RKO (cell line): Measurements from ENCODE around the gene FAHD2A.
"Not testable (repeated sequence)": the region's sequence is repeated elsewhere in the genome, so short reads cannot be mapped to it uniquely, and the experiment has no call there.

Experiments used
- DNase-seq: peaks from one replicate; pipeline ENCODE4 v3.0.0-alpha.2; 2016; ENCODE audit warnings: low spot score

The FAHD2A gene

GRCh38 chr2:95402370-95403203, at the start of gene FAHD2A:
TSS of gene FAHD2A (plus strand) at chr2:95402708. CDS start at chr2:95405559, 2,851 bp downstream.
- DNase-seq, result peak; percentile 90

DNA sequence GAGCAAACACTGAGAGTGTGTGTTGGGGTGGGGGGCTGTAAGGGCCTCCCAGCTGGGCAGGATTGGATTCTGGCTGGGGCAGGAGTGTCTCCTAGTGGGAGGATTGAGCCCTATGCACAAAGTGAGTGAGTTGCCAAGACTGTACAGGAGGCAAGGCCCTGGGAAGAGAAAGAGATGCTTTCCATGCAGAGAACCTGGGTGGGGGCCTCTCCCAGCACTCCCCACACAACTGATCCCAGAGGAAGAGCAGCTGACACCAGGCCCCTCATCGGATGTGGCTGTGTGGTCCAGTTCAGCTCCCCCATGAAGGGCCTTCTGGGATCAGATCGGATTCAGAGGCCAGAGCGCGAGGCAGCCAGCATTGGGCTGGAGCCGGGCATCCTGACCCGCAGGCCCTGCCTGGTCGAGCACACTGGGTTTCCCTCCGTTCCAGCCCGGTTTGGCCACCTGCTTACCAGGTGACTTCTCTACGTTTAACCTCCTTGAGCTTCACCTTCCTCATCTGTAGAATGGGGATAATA, 49.4 kb upstream of the FAHD2A start:
- DNase-seq, result no peak

DNA sequence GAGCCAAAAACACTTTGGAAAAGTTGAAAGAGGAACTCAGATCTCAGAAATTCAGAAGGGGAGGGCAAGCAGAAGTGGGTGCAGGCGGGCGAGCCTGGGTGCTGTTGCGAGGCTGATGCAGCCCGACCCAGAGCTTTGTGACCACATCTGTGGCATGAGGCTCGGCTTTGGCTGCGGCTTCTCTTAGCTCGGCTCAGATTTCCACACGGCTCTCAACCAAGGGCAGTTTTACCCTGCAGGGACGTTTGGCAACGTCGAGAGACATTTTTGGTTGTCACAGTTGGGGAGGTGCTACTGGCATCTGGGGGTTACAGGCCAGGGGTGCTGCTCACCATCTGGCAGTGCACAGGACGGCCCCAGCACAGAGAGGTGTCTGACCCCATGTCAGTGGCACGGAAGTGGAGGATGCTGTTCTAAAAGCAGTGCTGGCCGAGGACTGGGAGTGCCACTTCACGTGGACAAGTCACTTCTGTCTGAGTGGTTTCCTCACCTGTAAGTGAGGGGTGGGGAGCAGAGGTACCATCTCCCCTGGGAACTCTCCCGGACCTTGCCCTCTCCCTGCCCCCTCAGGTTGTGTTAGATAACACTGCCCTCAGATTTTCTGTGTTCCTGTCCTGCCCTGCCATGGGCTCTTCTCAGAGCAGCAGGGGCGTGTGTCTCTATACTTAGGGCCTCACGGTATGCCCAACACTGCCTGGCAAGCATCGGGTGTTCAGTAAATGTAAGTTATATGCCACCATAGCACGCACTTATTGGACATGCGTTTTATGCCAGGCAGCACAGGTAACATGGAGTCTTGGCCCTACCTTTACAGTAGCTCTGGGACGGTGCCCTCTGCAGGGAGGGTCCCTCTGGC, 48.7 kb upstream of the FAHD2A start:
- DNase-seq, result no peak

- DNase-seq, result no peak
Measured at GRCh38 chr2:95354469-95354901, 48.0 kb upstream of the FAHD2A start.

- DNase-seq, result no peak
Measured at GRCh38 chr2:95354925-95355324, 47.6 kb upstream of the FAHD2A start.

DNA sequence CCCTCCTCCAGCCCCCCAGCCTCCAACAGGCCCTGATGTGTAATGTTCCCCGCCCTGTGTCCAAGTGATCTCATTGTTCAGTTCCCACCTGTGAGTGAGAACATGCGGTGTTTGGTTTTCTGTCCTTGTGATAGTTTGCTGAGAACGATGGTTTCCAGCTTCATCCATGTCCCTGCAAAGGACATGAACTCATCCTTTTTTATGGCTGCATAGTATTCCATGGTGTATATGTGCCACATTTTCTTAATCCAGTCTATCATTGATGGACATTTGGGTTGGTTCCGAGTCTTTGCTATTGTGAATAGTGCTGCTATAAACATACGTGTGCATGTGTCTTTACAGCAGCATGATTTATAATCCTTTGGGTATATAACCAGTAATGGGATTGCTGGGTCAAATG, 47.0 kb upstream of the FAHD2A start:
- DNase-seq, result not testable (repeated sequence)

DNA sequence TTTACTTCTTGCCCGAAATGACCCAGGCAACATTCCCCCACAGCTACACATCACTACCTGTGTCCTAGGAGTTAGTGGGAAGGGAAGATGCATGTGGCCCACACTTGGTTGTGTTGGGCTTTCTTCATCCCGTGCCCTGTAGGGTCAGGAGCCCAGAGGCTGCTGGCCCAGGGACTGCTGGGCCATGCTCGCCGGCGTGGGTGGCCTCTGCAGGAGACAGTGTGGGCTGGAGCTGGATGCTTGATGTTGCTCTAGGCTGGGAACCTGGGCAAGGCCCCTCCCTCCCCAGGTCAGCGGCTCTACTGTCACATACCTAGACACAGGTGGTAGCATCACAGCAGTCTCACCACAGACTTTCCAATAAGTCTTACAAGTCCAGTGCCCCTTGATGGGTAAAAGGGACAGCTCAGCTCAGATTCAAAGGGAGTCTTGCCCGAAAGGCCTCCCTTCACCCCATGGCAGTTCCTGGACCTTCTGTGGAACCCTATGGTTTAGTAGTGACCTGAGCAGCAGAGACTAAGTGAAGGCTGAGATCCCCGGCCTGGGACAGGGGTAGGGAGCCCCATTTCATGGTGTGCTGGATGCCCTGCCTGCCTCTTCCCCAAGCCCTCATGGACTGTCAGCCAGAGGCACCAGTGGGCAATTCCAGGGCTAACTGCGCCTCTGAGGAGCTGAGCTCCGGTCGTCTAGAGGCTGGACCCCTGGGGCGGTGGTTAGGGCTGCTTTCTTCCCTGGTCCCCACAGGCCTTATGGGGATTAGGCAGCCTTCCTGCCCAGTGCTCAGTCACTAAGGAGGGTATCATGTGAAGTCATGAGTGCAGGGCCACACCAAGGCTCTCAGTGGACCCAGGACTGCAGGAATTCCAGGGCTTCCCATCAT, 45.4 kb upstream of the FAHD2A start:
- no peak for DNase-seq

GRCh38 chr2:95357717-95358280, 44.7 kb upstream of the FAHD2A start:
- no peak for DNase-seq

DNA sequence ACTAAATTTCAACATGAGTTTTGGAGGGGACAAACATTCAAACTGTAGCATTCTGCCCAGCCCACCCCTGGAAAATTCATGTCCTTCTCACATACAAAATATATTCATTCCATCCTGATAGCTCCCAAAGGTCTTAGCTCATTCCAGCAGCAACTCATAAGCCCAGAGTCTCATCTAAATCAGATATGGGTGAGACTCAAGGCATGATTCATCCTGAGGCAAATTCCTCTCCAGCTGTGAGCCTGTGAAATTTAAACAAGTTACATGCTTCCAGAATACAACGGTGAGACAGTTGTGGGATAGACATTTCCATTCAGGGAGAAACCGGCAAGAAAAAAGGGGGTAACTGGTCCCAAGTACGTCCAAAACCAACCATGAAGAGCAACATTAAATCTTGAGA, 43.5 kb upstream of the FAHD2A start:
- DNase-seq, result peak; percentile 30

- no peak for DNase-seq
Measured at GRCh38 chr2:95359501-95359930, 43.0 kb upstream of the FAHD2A start.

DNA sequence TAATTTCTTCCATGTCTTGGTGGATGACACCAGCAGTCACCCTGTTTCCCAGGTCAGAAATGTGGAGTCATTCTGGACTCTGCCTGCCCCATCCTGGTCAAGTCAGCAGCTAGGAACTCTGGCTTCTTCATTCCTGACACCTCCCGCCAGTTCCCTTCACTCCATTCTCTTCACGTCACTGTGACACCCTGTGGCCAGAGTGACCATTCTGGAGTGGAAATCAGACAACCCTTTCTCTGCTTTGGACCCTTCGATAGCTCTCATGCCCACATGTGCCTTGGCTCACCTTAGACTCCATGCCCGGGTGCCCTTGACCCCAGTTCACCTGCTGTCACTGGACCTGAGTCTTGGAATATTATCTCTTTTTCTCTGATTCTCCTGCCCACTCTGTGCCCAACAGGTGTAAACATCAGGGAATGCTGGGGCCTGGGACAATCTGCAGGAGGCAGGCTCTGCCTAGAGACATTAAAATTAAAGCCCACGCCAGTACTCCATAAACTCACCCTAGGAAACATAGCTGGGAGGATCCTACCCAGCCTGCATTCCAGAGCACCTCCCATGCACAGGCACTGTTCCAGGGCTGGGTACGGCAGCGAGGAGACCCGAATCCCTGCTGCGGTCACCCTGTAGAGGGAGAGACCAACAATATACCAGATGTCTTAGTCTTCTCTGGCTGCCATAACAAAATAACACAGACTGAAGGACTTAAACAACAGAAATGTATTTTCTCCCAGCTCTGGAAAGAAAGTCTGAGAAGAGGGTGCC, 41.1 kb upstream of the FAHD2A start:
- no peak for DNase-seq

GRCh38 chr2:95362486-95362885, 40.0 kb upstream of the FAHD2A start:
- DNase-seq, result no peak

GRCh38 chr2:95366514-95366913, 36.0 kb upstream of the FAHD2A start:
- DNase-seq, result no peak

GRCh38 chr2:95372216-95372829, 30.2 kb upstream of the FAHD2A start:
- no peak for DNase-seq

DNA sequence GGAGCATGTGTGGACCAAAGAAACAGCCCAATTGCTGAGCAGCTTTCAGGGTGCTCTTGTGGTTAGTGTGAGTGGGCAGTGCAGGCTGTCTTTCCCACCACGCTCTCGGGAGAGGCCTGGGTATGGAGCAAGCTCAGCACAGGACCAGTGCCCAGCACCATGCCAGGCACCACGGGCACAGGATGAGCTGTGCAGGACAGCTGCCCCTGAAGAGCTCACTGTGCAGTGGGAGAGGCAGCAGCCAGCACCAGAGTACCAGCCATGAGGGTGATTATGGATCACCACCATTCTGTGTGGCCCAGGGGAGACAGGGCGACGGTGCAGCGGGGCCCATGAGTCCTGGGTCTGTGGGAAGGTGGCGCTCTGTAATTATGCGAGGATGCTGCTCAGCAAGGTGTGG, 29.7 kb upstream of the FAHD2A start:
- no peak for DNase-seq

- DNase-seq, result no peak
Measured at GRCh38 chr2:95374029-95374428, 28.5 kb upstream of the FAHD2A start.

GRCh38 chr2:95374451-95374920, 28.0 kb upstream of the FAHD2A start:
- no peak for DNase-seq

DNA sequence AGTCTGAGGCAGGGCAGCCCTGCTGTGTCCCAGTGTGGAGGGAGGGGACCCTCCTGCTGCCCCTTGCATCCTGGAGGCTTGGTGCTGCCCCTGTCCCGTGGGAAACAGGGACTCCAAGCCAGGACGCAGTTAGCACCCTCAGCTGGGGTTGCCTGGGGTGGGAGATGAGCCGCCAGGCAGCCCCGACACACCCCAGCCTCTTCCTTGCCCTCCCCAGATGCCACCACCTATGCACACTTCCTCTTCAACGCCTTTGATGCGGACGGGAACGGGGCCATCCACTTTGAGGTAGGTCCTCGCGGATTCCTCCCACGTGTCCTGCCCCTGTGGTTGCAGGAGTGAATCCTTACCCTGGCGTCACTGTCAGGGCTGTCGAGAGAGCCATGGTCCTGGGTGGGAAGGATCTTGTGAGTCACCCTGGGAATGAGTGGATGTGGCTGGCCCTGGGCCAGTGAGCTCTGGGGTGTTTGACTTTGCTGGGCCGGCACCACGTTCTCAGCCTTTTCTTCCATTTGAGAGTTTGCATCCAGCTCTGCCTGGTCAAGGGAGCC, 27.5 kb upstream of the FAHD2A start:
- DNase-seq, result peak; percentile 9

DNA sequence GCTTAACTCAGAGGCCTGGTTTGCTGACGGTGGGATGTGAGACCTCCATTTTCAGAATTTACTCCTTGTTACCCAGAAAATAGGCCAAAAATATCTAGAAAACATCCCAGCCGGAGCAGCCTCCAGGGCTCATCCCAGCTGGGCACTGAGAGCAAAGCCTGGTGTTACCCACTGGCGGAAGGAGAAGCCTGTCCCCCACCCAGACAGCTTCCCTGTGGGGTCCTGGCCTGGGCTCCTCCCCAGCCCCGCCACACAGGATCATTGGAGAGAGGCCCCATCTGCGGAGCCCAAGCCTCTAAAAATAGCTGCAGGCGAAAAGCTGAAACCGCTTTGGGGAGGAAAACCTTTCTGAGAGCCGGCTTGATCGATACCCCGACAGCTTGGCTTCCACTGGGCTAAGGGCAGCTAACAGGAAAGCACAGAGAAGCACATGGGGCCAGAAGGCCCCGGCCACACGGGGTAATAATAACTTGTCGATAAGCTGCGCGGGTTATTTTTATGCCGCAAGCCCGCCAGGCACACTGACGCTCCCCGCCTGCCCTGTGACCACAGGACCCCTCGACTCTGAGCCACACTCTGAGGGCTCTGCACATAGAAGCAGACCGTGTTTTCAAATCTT, 26.9 kb upstream of the FAHD2A start:
- DNase-seq, result no peak
